ENCODE results near the gene GALNT10. TPM values are rescaled to one million over a fixed set of nuclear protein-coding genes. Genes with fewer than 3 reads are reported as not detected.

Gene GALNT10
- total RNA-seq, 1 experiment from 2014 or later, result 27.8 TPM

DNA sequence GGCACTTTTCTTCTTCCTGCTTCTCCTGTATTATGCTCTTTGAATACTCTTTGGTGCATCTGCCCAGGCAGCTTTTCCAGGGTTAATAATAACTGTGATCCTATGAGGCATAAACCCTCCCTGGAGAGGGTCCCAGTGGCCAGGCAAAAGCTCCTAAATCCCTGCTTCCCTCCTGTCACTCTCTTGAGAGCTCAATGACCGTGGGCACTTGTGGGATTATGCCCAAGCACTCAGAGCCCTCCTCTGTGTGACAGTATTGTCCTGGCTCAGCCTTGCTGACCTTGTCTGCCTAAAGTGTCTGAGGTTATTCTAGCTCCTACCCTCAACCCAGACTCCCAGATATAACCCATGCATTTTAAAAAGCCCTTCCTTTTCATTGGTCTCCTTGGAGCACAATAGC is 51.9 kb downstream of the GALNT10 start:
- ChIA-PET POLR2A (no interaction called here), CTCF (no interaction called here), RAD21 (ENCODE audit: low non-redundant PET in 1 of 2, low total read pairs in 2 of 2, uncharacterized antibody in 2 of 2, unreplicated experiment in 2 of 2) (no interaction called here)
- no peaks in the 10 kb centered on the region for H3K79me2 ChIP-seq (ENCODE audit: insufficient read depth, low read length)
- ATAC-seq (no peak), DNase-seq (ENCODE audit: low read depth, low spot score) (no peak)
- H3K4me1 ChIP-seq (ENCODE audit: control insufficient read depth in 1 of 2, insufficient read depth in 2 of 2, low read length in 2 of 2), result no peaks in the 10 kb centered on the region
- H3K36me3 ChIP-seq (ENCODE audit: control insufficient read depth in 1 of 2, insufficient read depth in 2 of 2, low read length in 2 of 2), result no peaks in the 10 kb centered on the region
- H3K27ac ChIP-seq (ENCODE audit: low read depth, low read length), result no peak overlapping the region
- intact Hi-C loops (cut with micrococcal nuclease), result no loop called here
- H3K9me3 ChIP-seq (ENCODE audit: control insufficient read depth in 1 of 2, insufficient read depth in 1 of 2, low read depth in 1 of 2, low read length in 2 of 2), result no peaks in the 10 kb centered on the region
- no peak overlapping the region for H2AFZ ChIP-seq (ENCODE audit: low read depth, low read length, poor library complexity, severe bottlenecking)
- TF ChIP-seq JUND (IDR thresholded peaks at IDR 0.05) (no peak), SP1 (IDR thresholded peaks at IDR 0.05; ENCODE audit: low read depth) (no peak), EZH2phosphoT487 (IDR thresholded peaks at IDR 0.05; ENCODE audit: borderline replicate concordance) (no peak), ELF1 (IDR thresholded peaks at IDR 0.05; ENCODE audit: borderline replicate concordance, low read depth) (no peak), SRF (IDR thresholded peaks at IDR 0.05; ENCODE audit: low read depth) (no peak), ZFX (IDR thresholded peaks at IDR 0.05) (no peak), POLR2A (IDR thresholded peaks at IDR 0.05; ENCODE audit: borderline replicate concordance, extremely low read depth, insufficient read depth, insufficient read length) (no peak), EGR1 (IDR thresholded peaks at IDR 0.05; ENCODE audit: low read depth) (no peak), REST (IDR thresholded peaks at IDR 0.05; ENCODE audit: low read depth) (no peak), CEBPB (IDR thresholded peaks at IDR 0.05; ENCODE audit: low read depth) (no peak), ATF3 (IDR thresholded peaks at IDR 0.05) (no peak), CBX3 (IDR thresholded peaks at IDR 0.05; ENCODE audit: low read depth) (no peak), SIN3A (IDR thresholded peaks at IDR 0.05; ENCODE audit: low read depth) (no peak), TCF7L2 (IDR thresholded peaks at IDR 0.05; ENCODE audit: borderline replicate concordance, extremely low read depth, insufficient read depth, insufficient read length) (no peak), YY1 (IDR thresholded peaks at IDR 0.05; ENCODE audit: extremely low read depth, insufficient replicate concordance, low read depth, low read length) (no peak), CTCF (IDR thresholded peaks at IDR 0.05 in 2 of 3, conservative IDR thresholded peaks at IDR 0.05 in 1 of 3; ENCODE audit: borderline replicate concordance in 1 of 3, insufficient read depth in 1 of 3, low read depth in 2 of 3, low read length in 2 of 3) (no peak), POLR2AphosphoS5 (IDR thresholded peaks at IDR 0.05; ENCODE audit: low read depth, low read length) (no peak), ZBTB33 (IDR thresholded peaks at IDR 0.05; ENCODE audit: extremely low read depth, insufficient replicate concordance, low read length) (no peak), RAD21 (IDR thresholded peaks at IDR 0.05; ENCODE audit: low read depth) (no peak)
- TF ChIP-seq, protein P1, sequence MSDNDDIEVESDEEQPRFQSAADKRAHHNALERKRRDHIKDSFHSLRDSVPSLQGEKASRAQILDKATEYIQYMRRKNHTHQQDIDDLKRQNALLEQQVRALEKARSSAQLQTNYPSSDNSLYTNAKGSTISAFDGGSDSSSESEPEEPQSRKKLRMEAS (IDR thresholded peaks at IDR 0.05), result no peak
- H3K9me2 ChIP-seq (ENCODE audit: insufficient read depth), result no peaks in the 10 kb centered on the region
- H4K20me1 ChIP-seq (ENCODE audit: insufficient read depth), result no peaks in the 10 kb centered on the region
- BruUV-seq (replicated peaks), result no TSS peak
- no peaks in the 10 kb centered on the region for H3K27me3 ChIP-seq (ENCODE audit: insufficient read depth, low read length)
- no peak overlapping the region for H3K4me3 ChIP-seq (replicated peaks in 1 of 2; ENCODE audit: low read depth in 1 of 2, low read length in 2 of 2)
- H3K4me2 ChIP-seq (ENCODE audit: low read length), result no peak overlapping the region
- no peak overlapping the region for H3K9ac ChIP-seq (ENCODE audit: low read length)

Measured in HCT116 (cell line).